ENCODE measurements around the gene PLEKHG3.

The PLEKHG3 gene

GRCh38 chr14:64695071-64695470 lies 9.2 kb upstream of the PLEKHG3 start:
- H3K79me2 ChIP-seq: no peaks in the 10 kb centered on the region
- no peak overlapping the region for H3K4me3 ChIP-seq (ENCODE audit: low read depth, low read length)
- no peak overlapping the region for H3K27ac ChIP-seq
- peak overlapping the region; percentile 6 for H2AFZ ChIP-seq
- no peak for TF ChIP-seq CTCF (IDR thresholded peaks at IDR 0.05)
- H3K9me3 ChIP-seq (ENCODE audit: control insufficient read depth, low read length): no peaks in the 10 kb centered on the region
- no peak overlapping the region for H3K9ac ChIP-seq
- H3K36me3 ChIP-seq (ENCODE audit: control insufficient read depth, insufficient read depth, low read length): no peaks in the 10 kb centered on the region
- no peaks in the 10 kb centered on the region for H3K27me3 ChIP-seq (ENCODE audit: control insufficient read depth, insufficient read depth, low read length)
- peaks cover 25% of the 10 kb centered on the region for H3K4me1 ChIP-seq
- H3K4me2 ChIP-seq (ENCODE audit: low read length): no peak overlapping the region

DNA sequence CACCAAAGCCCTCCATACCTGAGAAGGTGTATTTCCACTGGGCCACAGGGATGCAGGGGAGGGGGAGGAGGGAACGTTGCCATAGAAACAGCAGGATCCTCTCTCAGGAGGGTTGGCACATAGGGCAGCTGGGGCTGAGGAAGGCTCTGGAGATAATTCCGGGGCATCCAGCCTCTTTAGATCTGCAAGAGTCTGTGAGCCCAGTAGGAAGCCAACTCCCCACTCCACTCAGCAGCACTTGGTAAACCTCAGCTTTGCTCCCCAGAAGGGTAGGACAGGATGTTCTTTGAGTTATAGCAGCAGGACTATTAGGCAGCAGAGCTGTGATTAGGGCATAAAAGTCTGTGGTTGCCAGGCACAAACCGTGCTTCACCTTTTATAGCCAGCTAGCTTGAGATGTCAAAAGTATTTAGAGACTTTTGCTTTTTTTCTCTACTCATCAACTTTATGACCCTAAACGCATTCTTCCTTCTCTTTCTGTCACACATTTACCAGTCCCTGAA lies 7.8 kb upstream of the PLEKHG3 start:
- peak overlapping the region; percentile 46 for H2AFZ ChIP-seq
- H3K9ac ChIP-seq: no peak overlapping the region
- H3K36me3 ChIP-seq (ENCODE audit: control insufficient read depth, insufficient read depth, low read length): no peaks in the 10 kb centered on the region
- peaks cover 25% of the 10 kb centered on the region for H3K4me1 ChIP-seq
- H3K79me2 ChIP-seq: no peaks in the 10 kb centered on the region
- TF ChIP-seq CTCF (IDR thresholded peaks at IDR 0.05): no peak
- no peaks in the 10 kb centered on the region for H3K27me3 ChIP-seq (ENCODE audit: control insufficient read depth, insufficient read depth, low read length)
- no peak overlapping the region for H3K4me2 ChIP-seq (ENCODE audit: low read length)
- no peak overlapping the region for H3K4me3 ChIP-seq (ENCODE audit: low read depth, low read length)
- no peak overlapping the region for H3K27ac ChIP-seq
- no peaks in the 10 kb centered on the region for H3K9me3 ChIP-seq (ENCODE audit: control insufficient read depth, low read length)

- TF ChIP-seq CTCF (IDR thresholded peaks at IDR 0.05): no peak
- Histone ChIP-seq H3K4me3 (ENCODE audit: low read depth, low read length) (no peak overlapping the region), H3K4me1 (peaks cover 39% of the 10 kb centered on the region), H2AFZ (peak overlapping the region; percentile 39), H3K4me2 (ENCODE audit: low read length) (peak overlapping the region; percentile 69), H3K79me2 (no peaks in the 10 kb centered on the region), H3K9me3 (ENCODE audit: control insufficient read depth, low read length) (no peaks in the 10 kb centered on the region), H3K27ac (peak overlapping the region; percentile 73), H3K9ac (no peak overlapping the region), H3K36me3 (ENCODE audit: control insufficient read depth, insufficient read depth, low read length) (no peaks in the 10 kb centered on the region), H3K27me3 (ENCODE audit: control insufficient read depth, insufficient read depth, low read length) (no peaks in the 10 kb centered on the region)
These were observed 5.3 kb upstream of the PLEKHG3 start for GRCh38 chr14:64698903-64699302.

- Histone ChIP-seq H3K4me3 (ENCODE audit: low read depth, low read length) (no peak overlapping the region), H3K9me3 (ENCODE audit: control insufficient read depth, low read length) (no peaks in the 10 kb centered on the region), H2AFZ (no peak overlapping the region), H3K4me1 (peaks cover 39% of the 10 kb centered on the region), H3K4me2 (ENCODE audit: low read length) (no peak overlapping the region), H3K27me3 (ENCODE audit: control insufficient read depth, insufficient read depth, low read length) (no peaks in the 10 kb centered on the region), H3K79me2 (no peaks in the 10 kb centered on the region), H3K9ac (no peak overlapping the region), H3K36me3 (ENCODE audit: control insufficient read depth, insufficient read depth, low read length) (no peaks in the 10 kb centered on the region), H3K27ac (peak overlapping the region; percentile 15)
- no peak for TF ChIP-seq CTCF (IDR thresholded peaks at IDR 0.05)
These were observed 3.9 kb upstream of the PLEKHG3 start for GRCh38 chr14:64700290-64700689.

- Histone ChIP-seq H3K79me2 (peaks cover 2% of the 10 kb centered on the region), H3K4me3 (ENCODE audit: low read depth, low read length) (no peak overlapping the region), H3K9ac (no peak overlapping the region), H3K4me1 (peaks cover 44% of the 10 kb centered on the region), H3K27me3 (ENCODE audit: control insufficient read depth, insufficient read depth, low read length) (no peaks in the 10 kb centered on the region), H3K4me2 (ENCODE audit: low read length) (no peak overlapping the region), H3K27ac (peak overlapping the region; percentile 15), H3K36me3 (ENCODE audit: control insufficient read depth, insufficient read depth, low read length) (no peaks in the 10 kb centered on the region), H2AFZ (no peak overlapping the region), H3K9me3 (ENCODE audit: control insufficient read depth, low read length) (no peaks in the 10 kb centered on the region)
- no peak for TF ChIP-seq CTCF (IDR thresholded peaks at IDR 0.05)
These were observed 3.3 kb upstream of the PLEKHG3 start for GRCh38 chr14:64700894-64701293.

All from parathyroid adenoma (tissue), 2 donors.